IPS-18a (cell line): Measurements from ENCODE around the gene SCGB1D1.

ENCODE experiments used
- H3K27ac ChIP-seq: one replicate; pipeline ENCODE4 v1.5.1; 2013; ENCODE audit warnings: low read length
- H3K27me3 ChIP-seq: one replicate; pipeline ENCODE4 v1.6.1; 2013; ENCODE audit warnings: mild to moderate bottlenecking, low read length; ENCODE audit not compliant: control insufficient read depth, insufficient read depth
- H3K36me3 ChIP-seq: one replicate; pipeline ENCODE4 v1.6.1; 2013; ENCODE audit warnings: low read depth, low read length; ENCODE audit not compliant: control insufficient read depth
- H3K4me1 ChIP-seq: one replicate; pipeline ENCODE4 v1.6.1; 2013; ENCODE audit warnings: low read depth, low read length; ENCODE audit not compliant: control insufficient read depth
- H3K4me3 ChIP-seq: one replicate; pipeline ENCODE4 v1.5.1; 2013; ENCODE audit warnings: low read length
- H3K9ac ChIP-seq: one replicate; pipeline ENCODE4 v1.6.1; 2013; ENCODE audit warnings: mild to moderate bottlenecking, low read length, moderate library complexity
- H3K9me3 ChIP-seq: one replicate; pipeline ENCODE4 v1.6.1; 2013; ENCODE audit warnings: low read depth, low read length; ENCODE audit not compliant: control insufficient read depth

The SCGB1D1 gene

GRCh38 chr11:62241095-62241494, 51.1 kb downstream of the SCGB1D1 start:
- no peak overlapping the region for H3K9ac ChIP-seq
- H3K4me3 ChIP-seq = no peak overlapping the region
- no peaks in the 10 kb centered on the region for H3K36me3 ChIP-seq
- H3K27ac ChIP-seq = no peak overlapping the region
- H3K9me3 ChIP-seq = no peaks in the 10 kb centered on the region
- H3K27me3 ChIP-seq = peaks cover 4% of the 10 kb centered on the region
- no peaks in the 10 kb centered on the region for H3K4me1 ChIP-seq

- H3K4me3 ChIP-seq = no peak within 1 kb of the TSS
- no peak within 1 kb of the TSS for H3K9ac ChIP-seq
- no peaks in the 10 kb centered on the region for H3K4me1 ChIP-seq
- H3K36me3 ChIP-seq = no peaks in the 10 kb centered on the region
- H3K27ac ChIP-seq = no peak within 1 kb of the TSS
- no peaks in the 10 kb centered on the region for H3K9me3 ChIP-seq
- peaks cover 4% of the 10 kb centered on the region for H3K27me3 ChIP-seq
Observed at GRCh38 chr11:62242021-62242420, 52.0 kb downstream of the SCGB1D1 start, which contains the start of gene SCGB1D2. Gene SCGB1D2, plus strand, starts transcription at chr11:62242239. Its CDS starts 69 bp downstream, at chr11:62242308.
